Caco-2 (cell line): ENCODE data around the gene KCNMB3. TPM values are rescaled to one million over a fixed set of nuclear protein-coding genes. Genes with fewer than 3 reads are reported as not detected.

Experiments
- BruUV-seq: library from RNA; stranded (reverse); fragments of 400-500 nt; replicated peaks from 2 replicates; lab custom pipeline; 2021; lab: Mats Ljungman, UMichigan
- CTCF ChIA-PET: fragments of 300-600 bp; sonication (Branson Sonifier 250); formaldehyde crosslinking; loops from one replicate; lab custom pipeline; 2022; ENCODE audit warnings: antibody characterized with exemption; lab: Charles Lee
- POLR2A ChIA-PET: fragments of 300-600 bp; sonication (Branson Sonifier 250); formaldehyde crosslinking; loops from one replicate; lab custom pipeline; 2022; ENCODE audit warnings: antibody characterized with exemption; lab: Charles Lee
- DNase-seq, 2 experiments: peaks; one replicate each; pipeline versions ENCODE4 v3.0.0 to v3.0.0-alpha.2; 2020 to 2022
- H3K27me3 ChIP-seq: replicated peaks from 2 replicates; pipeline ENCODE4 v1.6.0; 2011; ENCODE audit warnings: low read length; ENCODE audit not compliant: control insufficient read depth, insufficient read depth
- H3K36me3 ChIP-seq: 2 replicates; pipeline ENCODE4 v1.5.1; 2011; ENCODE audit warnings: low read length; ENCODE audit not compliant: control insufficient read depth, insufficient read depth
- H3K4me1 ChIP-seq: fragments of 250-450 bp; sonication (Bioruptor Pico); 2 replicates; pipeline ENCODE4 v1.5.1; 2020; ENCODE audit warnings: mild to moderate bottlenecking
- H3K4me3 ChIP-seq: 2 replicates; pipeline ENCODE4 v1.5.1; 2011; ENCODE audit warnings: low read depth, mild to moderate bottlenecking, control low read depth, low read length
- H3K9me3 ChIP-seq: fragments of 250-450 bp; sonication (Bioruptor Pico); 2 replicates; pipeline ENCODE4 v1.5.1; 2020; ENCODE audit warnings: mild to moderate bottlenecking, moderate library complexity
- H3K27ac Mint-ChIP-seq: one replicate; pipeline ENCODE4 v1.8.0; 2022; ENCODE audit warnings: mixed read lengths; ENCODE audit not compliant: unreplicated experiment
- H3K27me3 Mint-ChIP-seq: one replicate; pipeline ENCODE4 v1.8.0; 2022; ENCODE audit warnings: mixed read lengths; ENCODE audit not compliant: insufficient read depth, unreplicated experiment
- H3K36me3 Mint-ChIP-seq: one replicate; pipeline ENCODE4 v1.8.0; 2022; ENCODE audit warnings: mild to moderate bottlenecking, mixed read lengths; ENCODE audit not compliant: insufficient read depth, unreplicated experiment
- H3K4me1 Mint-ChIP-seq: one replicate; pipeline ENCODE4 v1.8.0; 2022; ENCODE audit warnings: low read depth, mixed read lengths; ENCODE audit not compliant: unreplicated experiment
- H3K4me3 Mint-ChIP-seq: one replicate; pipeline ENCODE4 v1.8.0; 2022; ENCODE audit warnings: mild to moderate bottlenecking, moderate library complexity, mixed read lengths; ENCODE audit not compliant: unreplicated experiment
- H3K9me3 Mint-ChIP-seq: one replicate; pipeline ENCODE4 v1.8.0; 2022; ENCODE audit warnings: mixed read lengths; ENCODE audit not compliant: unreplicated experiment
- CTCF ChIP-seq, 2 experiments: fragments of 200-600 bp in 1 of 2; IDR thresholded peaks; 1 replicate in 1 of 2; 2 replicates in 1 of 2; pipeline versions ENCODE4 v1.5.1 to v1.8.0; 2011 to 2022; ENCODE audit warnings: antibody characterized with exemption in 1 of 2, control low read depth in 1 of 2, inconsistent platforms in 1 of 2, low read depth in 1 of 2, low read length in 1 of 2, mild to moderate bottlenecking in 1 of 2, moderate library complexity in 1 of 2; ENCODE audit not compliant: insufficient read depth in 1 of 2, severe bottlenecking in 1 of 2, unreplicated experiment in 1 of 2
- intact Hi-C: fragments of 100-400 bp; cut with micrococcal nuclease; formaldehyde crosslinking; loops from one replicate; pipeline ENCODE4 v1.10.0; 2022; ENCODE audit not compliant: unreplicated experiment
- total RNA-seq: library from RNA; stranded (reverse); gene quantifications from 2 replicates; pipeline ENCODE4 v1.2.3, GENCODE V29; 2022

The KCNMB3 gene
- total RNA-seq, 1 experiment from 2014 or later = 6.9 TPM

GRCh38 chr3:179297971-179298725, 47.2 kb upstream of the KCNMB3 start:
- Mint-ChIP-seq H3K4me3 (no peak overlapping the region), H3K4me1 (peaks cover 9% of the 10 kb centered on the region), H3K27ac (no peak overlapping the region), H3K36me3 (no peaks in the 10 kb centered on the region), H3K27me3 (no peaks in the 10 kb centered on the region), H3K9me3 (peaks cover 10% of the 10 kb centered on the region)
- POLR2A ChIA-PET = no interaction called here
- CTCF ChIA-PET = no interaction called here
- H3K9me3 ChIP-seq = no peaks in the 10 kb centered on the region
- BruUV-seq = no TSS peak
- no peaks in the 10 kb centered on the region for H3K36me3 ChIP-seq
- no peak for DNase-seq
- no peaks in the 10 kb centered on the region for H3K27me3 ChIP-seq
- intact Hi-C loops = no loop called here
- H3K4me1 ChIP-seq = 0 out of 2 replicates have a peak, but pooled peaks cover under 1% of the 10 kb centered on the region
- no peak overlapping the region for H3K4me3 ChIP-seq
- no peak for TF ChIP-seq CTCF (IDR thresholded peaks at IDR 0.05; ENCODE audit: insufficient read depth in 1 of 2, low read depth in 1 of 2, low read length in 1 of 2, severe bottlenecking in 1 of 2, unreplicated experiment in 1 of 2)

- H3K9me3 Mint-ChIP-seq = peaks cover 10% of the 10 kb centered on the region
- H3K36me3 Mint-ChIP-seq = no peaks in the 10 kb centered on the region
- H3K27ac Mint-ChIP-seq = peak overlapping the region; percentile 69
- ChIA-PET POLR2A (no interaction called here), CTCF (no interaction called here)
- no peaks in the 10 kb centered on the region for H3K27me3 ChIP-seq
- intact Hi-C loops = no loop called here
- H3K4me3 ChIP-seq = no peak overlapping the region
- H3K27me3 Mint-ChIP-seq = no peaks in the 10 kb centered on the region
- no peak for TF ChIP-seq CTCF (IDR thresholded peaks at IDR 0.05; ENCODE audit: insufficient read depth in 1 of 2, low read depth in 1 of 2, low read length in 1 of 2, severe bottlenecking in 1 of 2, unreplicated experiment in 1 of 2)
- peaks cover 10% of the 10 kb centered on the region for H3K4me1 ChIP-seq
- H3K9me3 ChIP-seq = no peaks in the 10 kb centered on the region
- no peak overlapping the region for H3K4me3 Mint-ChIP-seq
- no peak for DNase-seq
- H3K36me3 ChIP-seq = no peaks in the 10 kb centered on the region
- H3K4me1 Mint-ChIP-seq = peaks cover 26% of the 10 kb centered on the region
- BruUV-seq = no TSS peak
Observed at GRCh38 chr3:179292450-179292849, 41.5 kb upstream of the KCNMB3 start.

- no peak overlapping the region for H3K4me3 Mint-ChIP-seq
- no peaks in the 10 kb centered on the region for H3K9me3 Mint-ChIP-seq
- H3K4me3 ChIP-seq = no peak overlapping the region
- no peak overlapping the region for H3K27ac Mint-ChIP-seq
- H3K36me3 Mint-ChIP-seq = no peaks in the 10 kb centered on the region
- H3K27me3 Mint-ChIP-seq = no peaks in the 10 kb centered on the region
- H3K27me3 ChIP-seq = no peaks in the 10 kb centered on the region
- POLR2A ChIA-PET = no interaction called here
- no peaks in the 10 kb centered on the region for H3K36me3 ChIP-seq
- intact Hi-C loops = no loop called here
- CTCF ChIA-PET = no interaction called here
- no peak for TF ChIP-seq CTCF (IDR thresholded peaks at IDR 0.05; ENCODE audit: insufficient read depth in 1 of 2, low read depth in 1 of 2, low read length in 1 of 2, severe bottlenecking in 1 of 2, unreplicated experiment in 1 of 2)
- H3K9me3 ChIP-seq = no peaks in the 10 kb centered on the region
- peaks cover 10% of the 10 kb centered on the region for H3K4me1 ChIP-seq
- peaks cover 20% of the 10 kb centered on the region for H3K4me1 Mint-ChIP-seq
- BruUV-seq = no TSS peak
- no peak for DNase-seq
Observed at GRCh38 chr3:179289295-179289694, 38.4 kb upstream of the KCNMB3 start.
